SK-N-SH treated with all-trans-retinoic acid at 6 μM for 48 hours (cell line): ENCODE measurements around the gene PGAP2.

ENCODE experiments used
- ARNTL ChIP-seq: fragments of 450-650 bp; formaldehyde crosslinking; IDR thresholded peaks from 2 replicates; pipeline ENCODE4 v1.5.0; 2020; ENCODE audit warnings: low read depth, mild to moderate bottlenecking, moderate library complexity, borderline replicate concordance
- BACH2 ChIP-seq: fragments of 250-450 bp; sonication (Bioruptor Pico); IDR thresholded peaks from 2 replicates; pipeline ENCODE4 v1.9.0; 2021; ENCODE audit warnings: mild to moderate bottlenecking, borderline replicate concordance
- CSDC2 ChIP-seq: fragments of 250-450 bp; sonication (Bioruptor Pico); IDR thresholded peaks from 2 replicates; pipeline ENCODE4 v1.5.0; 2020; ENCODE audit warnings: mild to moderate bottlenecking, moderate library complexity
- TOX ChIP-seq: fragments of 250-450 bp; sonication (Bioruptor Pico); IDR thresholded peaks from 2 replicates; pipeline ENCODE4 v1.8.0; 2021; ENCODE audit warnings: mild to moderate bottlenecking, moderate library complexity, borderline replicate concordance
- ZC3H10 ChIP-seq: fragments of 250-450 bp; sonication (Bioruptor Pico); IDR thresholded peaks from 2 replicates; pipeline ENCODE4 v1.5.1; 2021; ENCODE audit warnings: mild to moderate bottlenecking, moderate library complexity
- ZFP3 ChIP-seq: fragments of 250-450 bp; sonication (Bioruptor Pico); IDR thresholded peaks from 2 replicates; pipeline ENCODE4 v1.5.0; 2020; ENCODE audit warnings: mild to moderate bottlenecking, moderate library complexity
- ZFP30 ChIP-seq: fragments of 450-650 bp; formaldehyde crosslinking; IDR thresholded peaks from 2 replicates; pipeline ENCODE4 v1.5.0; 2022; ENCODE audit warnings: mild to moderate bottlenecking, moderate library complexity
- ZNF8 ChIP-seq: fragments of 450-650 bp; formaldehyde crosslinking; IDR thresholded peaks from 2 replicates; pipeline ENCODE4 v1.5.0; 2020; ENCODE audit warnings: mild to moderate bottlenecking, moderate library complexity
- TF ChIP-seq, protein P1 (sequence below): fragments of 250-450 bp; sonication (Bioruptor Pico); IDR thresholded peaks from 2 replicates; pipeline ENCODE4 v1.5.1; 2020; ENCODE audit warnings: low read depth, mild to moderate bottlenecking, moderate library complexity
- TF ChIP-seq, protein P2 (sequence below): fragments of 250-450 bp; sonication (Bioruptor Pico); IDR thresholded peaks from 2 replicates; pipeline ENCODE4 v1.5.1; 2021; ENCODE audit warnings: mild to moderate bottlenecking, moderate library complexity
- TF ChIP-seq, protein P3 (sequence below): fragments of 250-450 bp; sonication (Bioruptor Pico); IDR thresholded peaks from 2 replicates; pipeline ENCODE4 v1.5.0; 2020; ENCODE audit warnings: mild to moderate bottlenecking, moderate library complexity

DNA sequence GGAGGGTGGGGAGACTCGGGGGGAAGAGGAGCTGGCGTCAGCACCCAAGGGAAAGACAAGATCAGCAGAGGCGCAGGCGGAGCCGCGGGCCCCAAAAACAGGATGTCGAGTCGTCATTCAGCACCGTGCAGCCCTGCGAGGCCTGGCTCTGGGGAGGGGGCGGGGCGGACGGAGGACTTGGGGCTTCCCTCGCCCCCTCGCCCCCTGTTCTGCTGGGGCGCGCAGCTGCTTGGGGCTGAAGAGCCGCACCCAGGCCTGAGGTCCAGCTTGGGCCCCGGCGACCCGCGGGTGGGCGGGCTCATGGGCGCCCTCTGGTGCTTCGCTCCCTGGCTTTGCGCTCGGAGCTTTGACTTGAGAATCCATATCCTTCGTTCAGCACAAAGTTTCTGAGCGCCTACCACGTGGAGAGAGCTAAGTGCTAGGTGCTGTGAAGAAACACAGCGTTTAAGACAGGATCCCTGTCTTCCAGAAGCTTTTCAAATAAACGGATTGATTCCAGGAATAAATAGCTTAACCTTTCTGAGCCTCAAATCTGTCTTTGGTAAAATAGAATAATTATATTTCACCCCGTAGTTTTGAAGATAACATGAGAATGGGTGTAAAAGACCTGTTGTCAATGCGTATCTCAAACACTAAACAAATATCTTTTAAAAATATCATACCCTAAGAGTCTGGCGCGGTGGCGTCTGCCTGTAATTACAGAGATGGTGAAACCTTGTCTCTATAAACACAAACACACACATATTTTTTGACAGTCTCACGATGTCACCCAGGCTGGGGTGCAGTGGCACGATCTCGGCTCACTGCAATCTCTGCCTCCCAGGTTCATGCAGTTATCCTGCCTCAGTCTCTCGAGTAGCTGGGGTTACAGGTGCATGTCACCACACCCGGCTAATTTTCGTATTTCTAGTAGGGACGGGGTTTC, 33.3 kb downstream of the PGAP2 start:
- TF ChIP-seq, protein P1, sequence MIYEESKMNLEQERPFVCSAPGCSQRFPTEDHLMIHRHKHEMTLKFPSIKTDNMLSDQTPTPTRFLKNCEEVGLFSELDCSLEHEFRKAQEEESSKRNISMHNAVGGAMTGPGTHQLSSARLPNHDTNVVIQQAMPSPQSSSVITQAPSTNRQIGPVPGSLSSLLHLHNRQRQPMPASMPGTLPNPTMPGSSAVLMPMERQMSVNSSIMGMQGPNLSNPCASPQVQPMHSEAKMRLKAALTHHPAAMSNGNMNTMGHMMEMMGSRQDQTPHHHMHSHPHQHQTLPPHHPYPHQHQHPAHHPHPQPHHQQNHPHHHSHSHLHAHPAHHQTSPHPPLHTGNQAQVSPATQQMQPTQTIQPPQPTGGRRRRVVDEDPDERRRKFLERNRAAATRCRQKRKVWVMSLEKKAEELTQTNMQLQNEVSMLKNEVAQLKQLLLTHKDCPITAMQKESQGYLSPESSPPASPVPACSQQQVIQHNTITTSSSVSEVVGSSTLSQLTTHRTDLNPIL (CRISPR knock-in tag) = no peak
- TF ChIP-seq TOX (no peak), BACH2 (CRISPR knock-in tag) (no peak), CSDC2 (CRISPR knock-in tag) (no peak), ARNTL (CRISPR knock-in tag) (no peak), ZNF8 (no peak), ZC3H10 (CRISPR knock-in tag) (no peak), ZFP3 (no peak), ZFP30 (CRISPR knock-in tag) (no peak)
- TF ChIP-seq, protein P2, sequence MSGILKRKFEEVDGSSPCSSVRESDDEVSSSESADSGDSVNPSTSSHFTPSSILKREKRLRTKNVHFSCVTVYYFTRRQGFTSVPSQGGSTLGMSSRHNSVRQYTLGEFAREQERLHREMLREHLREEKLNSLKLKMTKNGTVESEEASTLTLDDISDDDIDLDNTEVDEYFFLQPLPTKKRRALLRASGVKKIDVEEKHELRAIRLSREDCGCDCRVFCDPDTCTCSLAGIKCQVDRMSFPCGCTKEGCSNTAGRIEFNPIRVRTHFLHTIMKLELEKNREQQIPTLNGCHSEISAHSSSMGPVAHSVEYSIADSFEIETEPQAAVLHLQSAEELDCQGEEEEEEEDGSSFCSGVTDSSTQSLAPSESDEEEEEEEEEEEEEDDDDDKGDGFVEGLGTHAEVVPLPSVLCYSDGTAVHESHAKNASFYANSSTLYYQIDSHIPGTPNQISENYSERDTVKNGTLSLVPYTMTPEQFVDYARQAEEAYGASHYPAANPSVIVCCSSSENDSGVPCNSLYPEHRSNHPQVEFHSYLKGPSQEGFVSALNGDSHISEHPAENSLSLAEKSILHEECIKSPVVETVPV (CRISPR knock-in tag) = no peak
- TF ChIP-seq, protein P3, sequence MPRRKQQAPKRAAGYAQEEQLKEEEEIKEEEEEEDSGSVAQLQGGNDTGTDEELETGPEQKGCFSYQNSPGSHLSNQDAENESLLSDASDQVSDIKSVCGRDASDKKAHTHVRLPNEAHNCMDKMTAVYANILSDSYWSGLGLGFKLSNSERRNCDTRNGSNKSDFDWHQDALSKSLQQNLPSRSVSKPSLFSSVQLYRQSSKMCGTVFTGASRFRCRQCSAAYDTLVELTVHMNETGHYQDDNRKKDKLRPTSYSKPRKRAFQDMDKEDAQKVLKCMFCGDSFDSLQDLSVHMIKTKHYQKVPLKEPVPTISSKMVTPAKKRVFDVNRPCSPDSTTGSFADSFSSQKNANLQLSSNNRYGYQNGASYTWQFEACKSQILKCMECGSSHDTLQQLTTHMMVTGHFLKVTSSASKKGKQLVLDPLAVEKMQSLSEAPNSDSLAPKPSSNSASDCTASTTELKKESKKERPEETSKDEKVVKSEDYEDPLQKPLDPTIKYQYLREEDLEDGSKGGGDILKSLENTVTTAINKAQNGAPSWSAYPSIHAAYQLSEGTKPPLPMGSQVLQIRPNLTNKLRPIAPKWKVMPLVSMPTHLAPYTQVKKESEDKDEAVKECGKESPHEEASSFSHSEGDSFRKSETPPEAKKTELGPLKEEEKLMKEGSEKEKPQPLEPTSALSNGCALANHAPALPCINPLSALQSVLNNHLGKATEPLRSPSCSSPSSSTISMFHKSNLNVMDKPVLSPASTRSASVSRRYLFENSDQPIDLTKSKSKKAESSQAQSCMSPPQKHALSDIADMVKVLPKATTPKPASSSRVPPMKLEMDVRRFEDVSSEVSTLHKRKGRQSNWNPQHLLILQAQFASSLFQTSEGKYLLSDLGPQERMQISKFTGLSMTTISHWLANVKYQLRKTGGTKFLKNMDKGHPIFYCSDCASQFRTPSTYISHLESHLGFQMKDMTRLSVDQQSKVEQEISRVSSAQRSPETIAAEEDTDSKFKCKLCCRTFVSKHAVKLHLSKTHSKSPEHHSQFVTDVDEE (CRISPR knock-in tag) = no peak
